B cell (primary cell): Measurements from ENCODE around the gene LHFPL6. TPM values are rescaled to one million over a fixed set of nuclear protein-coding genes. Genes with fewer than 3 reads are reported as not detected.

ENCODE experiments used
- ATAC-seq: fragments of 200-7000 bp; cut with Tn5 transposase; one replicate; pipeline ENCODE4 v1.10.0; 2021; ENCODE audit warnings: low read depth, mild to moderate bottlenecking, moderate number of reproducible peaks, moderate library complexity
- CTCF ChIA-PET: fragments of 350-600 bp; sonication (Branson Sonifier 250); formaldehyde crosslinking; loops from one replicate; lab custom pipeline; 2021; ENCODE audit warnings: antibody characterized with exemption, inconsistent platforms; lab: Charles Lee
- POLR2A ChIA-PET: fragments of 350-600 bp; sonication (Branson Sonifier 250); formaldehyde crosslinking; loops from one replicate; lab custom pipeline; 2021; ENCODE audit warnings: antibody characterized with exemption; lab: Charles Lee
- DNase-seq: peaks from one replicate; pipeline ENCODE4 v3.0.0; 2013
- H2AFZ ChIP-seq: 2 replicates; pipeline ENCODE4 v1.6.1; 2012; ENCODE audit warnings: mild to moderate bottlenecking, low read depth, low read length; ENCODE audit not compliant: insufficient read depth, poor library complexity, severe bottlenecking
- H3K27ac ChIP-seq, 2 donors: 1 replicate in 1 of 2; 2 replicates in 1 of 2; pipeline ENCODE4 v1.5.1; 2012 to 2013; ENCODE audit warnings: low read length in 2 of 2, mild to moderate bottlenecking in 2 of 2, moderate library complexity in 1 of 2
- H3K27me3 ChIP-seq, 4 experiments: fragments of 200-600 bp in 1 of 4; sonication (generic) in 1 of 4; replicated peaks in 1 of 4; 1 replicate in 2 of 4; 2 replicates in 2 of 4; pipeline versions ENCODE4 v1.6.1 to v1.7.0; 2013 to 2016; ENCODE audit warnings: low read length in 3 of 4, mild to moderate bottlenecking in 2 of 4, mixed read lengths in 1 of 4, moderate library complexity in 1 of 4; ENCODE audit not compliant: insufficient read depth in 4 of 4, control insufficient read depth in 3 of 4; ENCODE audit errors: control extremely low read depth in 1 of 4
- H3K36me3 ChIP-seq, 2 experiments: replicated peaks in 1 of 2; 1 replicate in 1 of 2; 2 replicates in 1 of 2; pipeline versions ENCODE4 v1.6.1 to v1.7.1; 2013; ENCODE audit warnings: low read length in 1 of 2; ENCODE audit not compliant: insufficient read depth in 2 of 2, control insufficient read depth in 1 of 2; ENCODE audit errors: control extremely low read depth in 1 of 2, extremely low read depth in 1 of 2
- H3K4me1 ChIP-seq, 2 donors: fragments of 200-600 bp in 1 of 2; sonication (generic) in 1 of 2; 1 replicate in 1 of 2; 2 replicates in 1 of 2; pipeline versions ENCODE4 v1.5.1 to v1.6.1; 2013 to 2017; ENCODE audit warnings: low read length in 2 of 2; ENCODE audit not compliant: control insufficient read depth in 2 of 2, insufficient read depth in 2 of 2
- H3K4me2 ChIP-seq: replicated peaks from 2 replicates; pipeline ENCODE3; 2012; ENCODE audit warnings: mild to moderate bottlenecking, low read depth, low read length; ENCODE audit not compliant: poor library complexity, severe bottlenecking
- H3K4me3 ChIP-seq, 5 experiments: fragments of 200-600 bp in 1 of 5; sonication (generic) in 1 of 5; 1 replicate in 3 of 5; 2 replicates in 2 of 5; pipeline versions ENCODE4 v1.5.1 to v1.7.0; 2011 to 2016; ENCODE audit warnings: low read length in 4 of 5, mild to moderate bottlenecking in 4 of 5, low read depth in 2 of 5, control low read depth in 1 of 5, moderate library complexity in 1 of 5; ENCODE audit not compliant: insufficient read depth in 1 of 5; ENCODE audit errors: control extremely low read depth in 1 of 5, extremely low read depth in 1 of 5
- H3K79me2 ChIP-seq: fragments of 200-600 bp; sonication (generic); one replicate; pipeline ENCODE4 v1.6.0; 2016; ENCODE audit warnings: low read length; ENCODE audit not compliant: control insufficient read depth, insufficient read depth
- H3K9ac ChIP-seq: fragments of 200-600 bp; sonication (generic); 2 replicates; pipeline ENCODE4 v1.6.1; 2017; ENCODE audit warnings: mild to moderate bottlenecking, low read length, moderate library complexity
- H3K9me3 ChIP-seq, 3 donors: one replicate each; pipeline versions ENCODE4 v1.6.1 to v1.7.1; 2013; ENCODE audit warnings: low read length in 2 of 3; ENCODE audit not compliant: control insufficient read depth in 2 of 3, insufficient read depth in 1 of 3; ENCODE audit errors: control extremely low read depth in 1 of 3
- H4K20me1 ChIP-seq: 2 replicates; pipeline ENCODE4 v1.6.0; 2012; ENCODE audit warnings: mild to moderate bottlenecking, low read length; ENCODE audit not compliant: insufficient read depth, control insufficient read depth, poor library complexity, severe bottlenecking
- H3K27ac Mint-ChIP-seq: one replicate; pipeline ENCODE4 v1.8.0; 2021; ENCODE audit warnings: mixed read lengths
- H3K27me3 Mint-ChIP-seq: one replicate; pipeline ENCODE4 v1.8.0; 2021; ENCODE audit warnings: mixed read lengths
- H3K4me1 Mint-ChIP-seq: one replicate; pipeline ENCODE4 v1.8.0; 2021; ENCODE audit warnings: mixed read lengths
- H3K4me3 Mint-ChIP-seq: one replicate; pipeline ENCODE4 v1.8.0; 2021; ENCODE audit warnings: mixed read lengths
- H3K9me3 Mint-ChIP-seq: one replicate; pipeline ENCODE4 v1.8.0; 2022; ENCODE audit warnings: mixed read lengths; ENCODE audit not compliant: insufficient read depth
- EZH2 ChIP-seq: IDR thresholded peaks from 2 replicates; pipeline ENCODE4 v1.6.1; 2012; ENCODE audit warnings: borderline replicate concordance, low read depth, mild to moderate bottlenecking, moderate library complexity, low read length; ENCODE audit not compliant: insufficient read depth, poor library complexity, severe bottlenecking
- WGBS: methylation state at CpG from one replicate; pipeline ENCODE4 v1.1.5; 2013; ENCODE audit warnings: missing lambda C conversion rate; ENCODE audit not compliant: insufficient coverage; 5-methylcytosine and 5-hydroxymethylcytosine counted together
- intact Hi-C: fragments of 100-400 bp; cut with micrococcal nuclease; formaldehyde crosslinking; loops from one replicate; pipeline ENCODE4 v1.10.0; 2022
- polyA plus RNA-seq: library from polyadenylated mRNA; depleted of rRNA; stranded (reverse); fragments of >200 nt; gene quantifications from 2 replicates; pipeline ENCODE4 v1.2.3, GENCODE V29; 2012
- total RNA-seq, 2 donors: library from RNA; stranded (reverse); fragments of 120-200 nt in 1 of 2; gene quantifications; 1 replicate in 1 of 2; 2 replicates in 1 of 2; pipeline versions ENCODE4 v1.2.3 to v1.2.4, GENCODE V29; 2013 to 2022
- TF ChIP-seq, protein P1 (sequence below): fragments of 200-600 bp; IDR thresholded peaks from one replicate; pipeline ENCODE4 v1.8.0; 2022; ENCODE audit warnings: antibody characterized with exemption, mild to moderate bottlenecking

The LHFPL6 gene
- total and polyA plus RNA-seq, 2 donors (not counting 1 experiment from before 2014, with no cell fraction given), result 0.01 TPM; not detected in 1

DNA sequence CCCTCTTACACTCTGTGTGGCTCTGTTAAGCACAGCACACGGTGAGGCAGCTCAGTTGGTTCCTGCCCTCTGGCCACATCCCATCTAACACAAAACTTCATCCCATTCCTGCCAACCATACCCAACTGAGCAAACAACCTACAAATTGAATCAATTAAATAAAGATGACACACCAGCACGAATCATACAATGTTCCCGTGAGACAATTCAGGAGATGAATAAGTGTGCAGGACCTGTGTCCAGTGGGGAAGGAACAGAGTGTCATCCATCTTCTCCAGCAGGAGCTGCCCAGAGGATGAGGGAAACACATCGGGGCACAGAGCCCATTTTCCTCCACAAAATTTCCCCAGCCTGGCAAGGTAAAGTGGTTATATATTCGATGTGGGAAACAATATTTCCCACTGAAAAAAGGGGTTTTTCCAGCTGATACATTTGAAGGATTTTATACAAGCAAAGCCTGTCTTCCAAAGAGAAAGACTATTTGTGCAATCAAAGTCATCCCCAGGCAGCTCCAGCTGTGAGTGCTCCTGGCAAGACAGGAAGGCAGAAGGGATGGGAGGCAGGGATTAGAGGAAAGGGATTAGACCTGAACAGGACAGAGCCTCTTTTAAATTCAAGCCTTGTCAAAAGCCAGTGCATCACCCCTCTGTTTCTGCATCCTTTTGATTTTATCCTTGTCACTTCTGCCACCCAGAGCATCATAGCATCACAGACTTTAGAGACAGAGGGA lies 240.2 kb downstream of the LHFPL6 start:
- H3K4me1 Mint-ChIP-seq, result no peaks in the 10 kb centered on the region
- no peak overlapping the region for H3K4me3 Mint-ChIP-seq
- no peaks in the 10 kb centered on the region for H3K9me3 Mint-ChIP-seq
- H3K27ac Mint-ChIP-seq, result no peak overlapping the region
- Histone ChIP-seq H3K79me2 (no peaks in the 10 kb centered on the region), H3K9me3 (peaks cover 0 to 1% (median 0%) of the 10 kb centered on the region in 3 donors), H4K20me1 (no peaks in the 10 kb centered on the region), H3K4me2 (no peak overlapping the region), H3K9ac (no peak overlapping the region), H3K4me1 (no peaks in the 10 kb centered on the region), H2AFZ (no peak overlapping the region), H3K4me3 (no peak overlapping the region), H3K27me3 (peaks cover 0 to 3% (median 0%) of the 10 kb centered on the region in 4 experiments), H3K36me3 (no peaks in the 10 kb centered on the region), H3K27ac (no peak overlapping the region)
- 8% methylated on average over 1 of the region's 5 CpGs for WGBS
- intact Hi-C loops, result no loop called here
- ATAC-seq (no peak), DNase-seq (no peak)
- TF ChIP-seq, protein P1, sequence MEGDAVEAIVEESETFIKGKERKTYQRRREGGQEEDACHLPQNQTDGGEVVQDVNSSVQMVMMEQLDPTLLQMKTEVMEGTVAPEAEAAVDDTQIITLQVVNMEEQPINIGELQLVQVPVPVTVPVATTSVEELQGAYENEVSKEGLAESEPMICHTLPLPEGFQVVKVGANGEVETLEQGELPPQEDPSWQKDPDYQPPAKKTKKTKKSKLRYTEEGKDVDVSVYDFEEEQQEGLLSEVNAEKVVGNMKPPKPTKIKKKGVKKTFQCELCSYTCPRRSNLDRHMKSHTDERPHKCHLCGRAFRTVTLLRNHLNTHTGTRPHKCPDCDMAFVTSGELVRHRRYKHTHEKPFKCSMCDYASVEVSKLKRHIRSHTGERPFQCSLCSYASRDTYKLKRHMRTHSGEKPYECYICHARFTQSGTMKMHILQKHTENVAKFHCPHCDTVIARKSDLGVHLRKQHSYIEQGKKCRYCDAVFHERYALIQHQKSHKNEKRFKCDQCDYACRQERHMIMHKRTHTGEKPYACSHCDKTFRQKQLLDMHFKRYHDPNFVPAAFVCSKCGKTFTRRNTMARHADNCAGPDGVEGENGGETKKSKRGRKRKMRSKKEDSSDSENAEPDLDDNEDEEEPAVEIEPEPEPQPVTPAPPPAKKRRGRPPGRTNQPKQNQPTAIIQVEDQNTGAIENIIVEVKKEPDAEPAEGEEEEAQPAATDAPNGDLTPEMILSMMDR, result no peak
- no peak for TF ChIP-seq EZH2
- no peaks in the 10 kb centered on the region for H3K27me3 Mint-ChIP-seq
- CTCF ChIA-PET, result no interaction called here
- POLR2A ChIA-PET, result no interaction called here

DNA sequence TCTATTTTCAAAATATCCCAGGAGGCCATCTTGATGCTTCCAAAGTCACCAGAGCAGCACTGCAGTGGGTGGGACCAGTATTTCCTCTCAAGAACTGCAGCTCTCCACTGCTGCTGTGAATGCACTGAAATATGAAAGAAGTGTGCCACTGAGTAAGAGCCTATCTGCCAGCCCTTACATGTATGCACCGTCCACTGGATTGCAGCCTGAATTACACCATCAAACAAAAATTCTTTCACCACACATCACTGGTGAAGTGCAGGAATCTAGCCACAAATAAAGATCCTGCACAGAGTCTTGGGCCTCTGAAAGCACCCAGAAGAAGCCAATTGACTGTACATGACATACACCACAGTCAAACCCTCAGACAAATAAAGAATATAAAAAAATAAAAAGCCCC lies 249.0 kb downstream of the LHFPL6 start:
- 100% methylated on average over 1 of the region's 1 CpG for WGBS
- no peaks in the 10 kb centered on the region for H3K4me1 Mint-ChIP-seq
- DNase-seq, result no peak
- Histone ChIP-seq H2AFZ (no peak overlapping the region), H3K4me1 (no peaks in the 10 kb centered on the region), H3K9me3 (no peaks in the 10 kb centered on the region), H3K9ac (no peak overlapping the region), H3K36me3 (no peaks in the 10 kb centered on the region), H4K20me1 (no peaks in the 10 kb centered on the region), H3K4me3 (no peak overlapping the region), H3K4me2 (no peak overlapping the region), H3K27ac (no peak overlapping the region), H3K79me2 (no peaks in the 10 kb centered on the region), H3K27me3 (peaks cover 0 to 3% (median 0%) of the 10 kb centered on the region in 4 experiments)
- no peak overlapping the region for H3K27ac Mint-ChIP-seq
- TF ChIP-seq, protein P1, result no peak
- TF ChIP-seq EZH2, result no peak
- CTCF ChIA-PET, result no interaction called here
- intact Hi-C loops, result no loop called here
- no peaks in the 10 kb centered on the region for H3K9me3 Mint-ChIP-seq
- peaks cover 4% of the 10 kb centered on the region for H3K27me3 Mint-ChIP-seq
- ATAC-seq, result no peak
- H3K4me3 Mint-ChIP-seq, result no peak overlapping the region
- POLR2A ChIA-PET, result no interaction called here
